Vagina (tissue), 2 donors: Measurements from ENCODE around the gene RASGRP2.

Experiments
- CTCF ChIP-seq, 3 experiments: fragments of 450-650 bp in 2 of 3; fragments of 200-600 bp in 1 of 3; sonication (generic) in 1 of 3; IDR thresholded peaks; one replicate each; pipeline ENCODE4 v1.5.1; 2017 to 2019; ENCODE audit warnings: antibody characterized with exemption in 3 of 3, mild to moderate bottlenecking in 2 of 3, moderate library complexity in 2 of 3
- POLR2A ChIP-seq, 2 donors: fragments of 450-650 bp; IDR thresholded peaks; one replicate each; pipeline ENCODE4 v1.6.1; 2017; ENCODE audit warnings: antibody characterized with exemption in 2 of 2, mild to moderate bottlenecking in 2 of 2, moderate library complexity in 2 of 2

- TF ChIP-seq CTCF (IDR thresholded peaks at IDR 0.05) (no peak), POLR2A (IDR thresholded peaks at IDR 0.05) (no peak)
Measured at GRCh38 chr11:64764753-64765152, 20.8 kb upstream of the RASGRP2 start.
